ENCODE results near the gene PTPN3. TPM values are rescaled to one million over a fixed set of nuclear protein-coding genes. Genes with fewer than 3 reads are reported as not detected.

The PTPN3 gene
- total and polyA plus RNA-seq, 10 of the 15 experiments (the other 5 are each of a cell fraction or from before 2014, with no cell fraction given), result 0.18 to 1.3 (median 0.39) TPM

GRCh38 chr9:109535365-109535764 lies 37.3 kb upstream of the PTPN3 start:
- Histone ChIP-seq H3K36me3 (ENCODE audit: control insufficient read depth in 2 of 2, insufficient read depth in 2 of 2, low read length in 1 of 2) (no peaks in the 10 kb centered on the region), H3K27me3 (replicated peaks in 1 of 2; ENCODE audit: control insufficient read depth in 2 of 2, insufficient read depth in 2 of 2, low read length in 1 of 2) (no peaks in the 10 kb centered on the region; a peak in 1 of 4 replicates), H2AFZ (ENCODE audit: control insufficient read depth, low read depth, low read length) (no peak overlapping the region), H3K79me2 (ENCODE audit: control insufficient read depth, insufficient read depth, low read length) (no peaks in the 10 kb centered on the region), H3K4me2 (ENCODE audit: control insufficient read depth, insufficient read depth) (no peak overlapping the region), H3K27ac (ENCODE audit: control insufficient read depth, insufficient read depth) (no peak overlapping the region), H3K4me1 (ENCODE audit: control insufficient read depth, insufficient read depth, low read length) (no peaks in the 10 kb centered on the region), H3K9ac (ENCODE audit: control insufficient read depth, insufficient read depth, low read length) (no peak overlapping the region), H4K20me1 (ENCODE audit: control insufficient read depth, insufficient read depth) (no peaks in the 10 kb centered on the region), H3K4me3 (no peak overlapping the region), H3K9me3 (replicated peaks; ENCODE audit: control insufficient read depth, insufficient read depth, low read length) (no peaks in the 10 kb centered on the region)
- POLR2A ChIA-PET, result no interaction called here
- intact Hi-C loops (cut with micrococcal nuclease; ENCODE audit: unreplicated experiment) (no loop called here), in situ Hi-C loops (cut with MboI) (no loop called here)
- CTCF ChIA-PET, result interaction anchor here (0.9 kb wide), 1 partner anchor 15 kb away, joined by 5 read pairs; no protein-coding TSS in a partner anchor
- no peak for ATAC-seq
- DNase-seq (ENCODE audit: low read depth, low spot score), result no peak
- FAIRE-seq, result no peak
- no TSS peak for BruUV-seq (replicated peaks)
- SMC1A ChIA-PET (ENCODE audit: uncharacterized antibody, unreplicated experiment), result interaction anchor here (0.6 to 1.0 kb wide), 3 partner anchors 26 to 193 kb away, joined by 3 to 4 read pairs (median 3); no protein-coding TSS in a partner anchor
- WGBS (ENCODE audit: insufficient coverage, insufficient replicate concordance, low lambda C conversion rate, missing lambda C conversion rate), result 31% methylated on average over 6 of the region's 6 CpGs
- RAD21 ChIA-PET (ENCODE audit: unreplicated experiment), result no interaction called here
- TF ChIP-seq LARP7 (IDR thresholded peaks at IDR 0.05), result no peak
- TF ChIP-seq, protein P1, sequence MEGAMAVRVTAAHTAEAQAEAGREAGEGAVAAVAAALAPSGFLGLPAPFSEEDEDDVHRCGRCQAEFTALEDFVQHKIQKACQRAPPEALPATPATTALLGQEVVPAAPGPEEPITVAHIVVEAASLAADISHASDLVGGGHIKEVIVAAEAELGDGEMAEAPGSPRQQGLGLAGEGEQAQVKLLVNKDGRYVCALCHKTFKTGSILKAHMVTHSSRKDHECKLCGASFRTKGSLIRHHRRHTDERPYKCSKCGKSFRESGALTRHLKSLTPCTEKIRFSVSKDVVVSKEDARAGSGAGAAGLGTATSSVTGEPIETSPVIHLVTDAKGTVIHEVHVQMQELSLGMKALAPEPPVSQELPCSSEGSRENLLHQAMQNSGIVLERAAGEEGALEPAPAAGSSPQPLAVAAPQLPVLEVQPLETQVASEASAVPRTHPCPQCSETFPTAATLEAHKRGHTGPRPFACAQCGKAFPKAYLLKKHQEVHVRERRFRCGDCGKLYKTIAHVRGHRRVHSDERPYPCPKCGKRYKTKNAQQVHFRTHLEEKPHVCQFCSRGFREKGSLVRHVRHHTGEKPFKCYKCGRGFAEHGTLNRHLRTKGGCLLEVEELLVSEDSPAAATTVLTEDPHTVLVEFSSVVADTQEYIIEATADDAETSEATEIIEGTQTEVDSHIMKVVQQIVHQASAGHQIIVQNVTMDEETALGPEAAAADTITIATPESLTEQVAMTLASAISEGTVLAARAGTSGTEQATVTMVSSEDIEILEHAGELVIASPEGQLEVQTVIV (IDR thresholded peaks at IDR 0.05; ENCODE audit: borderline replicate concordance, partially characterized antibody), result no peak
- TF ChIP-seq EP300 (IDR thresholded peaks at IDR 0.05; ENCODE audit: borderline replicate concordance in 1 of 2, control insufficient read depth in 1 of 2, low read depth in 2 of 2, low read length in 2 of 2), result no peak
- no peak for TF ChIP-seq CHD2 (IDR thresholded peaks at IDR 0.05; ENCODE audit: borderline replicate concordance, low read depth, low read length)
- TF ChIP-seq USF1 (IDR thresholded peaks at IDR 0.05; ENCODE audit: borderline replicate concordance, extremely low read length, insufficient read depth, low read depth, low read length), result no peak
- TF ChIP-seq ZNF384 (IDR thresholded peaks at IDR 0.05; ENCODE audit: borderline replicate concordance, low read depth, low read length), result no peak
- no peak for TF ChIP-seq ZNF274 (IDR thresholded peaks at IDR 0.05; ENCODE audit: insufficient read depth, insufficient read length)
- TF ChIP-seq CBX5 (IDR thresholded peaks at IDR 0.05; ENCODE audit: low read depth), result no peak
- no peak for TF ChIP-seq CBX3 (IDR thresholded peaks at IDR 0.05; ENCODE audit: borderline replicate concordance, low read depth)
- TF ChIP-seq HDAC2 (IDR thresholded peaks at IDR 0.05), result no peak
- TF ChIP-seq KAT2A (conservative IDR thresholded peaks at IDR 0.05; ENCODE audit: control insufficient read depth, low read depth, low read length), result no peak
- TF ChIP-seq, protein P2, sequence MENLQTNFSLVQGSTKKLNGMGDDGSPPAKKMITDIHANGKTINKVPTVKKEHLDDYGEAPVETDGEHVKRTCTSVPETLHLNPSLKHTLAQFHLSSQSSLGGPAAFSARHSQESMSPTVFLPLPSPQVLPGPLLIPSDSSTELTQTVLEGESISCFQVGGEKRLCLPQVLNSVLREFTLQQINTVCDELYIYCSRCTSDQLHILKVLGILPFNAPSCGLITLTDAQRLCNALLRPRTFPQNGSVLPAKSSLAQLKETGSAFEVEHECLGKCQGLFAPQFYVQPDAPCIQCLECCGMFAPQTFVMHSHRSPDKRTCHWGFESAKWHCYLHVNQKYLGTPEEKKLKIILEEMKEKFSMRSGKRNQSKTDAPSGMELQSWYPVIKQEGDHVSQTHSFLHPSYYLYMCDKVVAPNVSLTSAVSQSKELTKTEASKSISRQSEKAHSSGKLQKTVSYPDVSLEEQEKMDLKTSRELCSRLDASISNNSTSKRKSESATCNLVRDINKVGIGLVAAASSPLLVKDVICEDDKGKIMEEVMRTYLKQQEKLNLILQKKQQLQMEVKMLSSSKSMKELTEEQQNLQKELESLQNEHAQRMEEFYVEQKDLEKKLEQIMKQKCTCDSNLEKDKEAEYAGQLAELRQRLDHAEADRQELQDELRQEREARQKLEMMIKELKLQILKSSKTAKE (IDR thresholded peaks at IDR 0.05; ENCODE audit: low read depth, poor library complexity, severe bottlenecking), result no peak
- no peak for TF ChIP-seq MXI1 (IDR thresholded peaks at IDR 0.05; ENCODE audit: low read depth, low read length)
- TF ChIP-seq, protein P3, sequence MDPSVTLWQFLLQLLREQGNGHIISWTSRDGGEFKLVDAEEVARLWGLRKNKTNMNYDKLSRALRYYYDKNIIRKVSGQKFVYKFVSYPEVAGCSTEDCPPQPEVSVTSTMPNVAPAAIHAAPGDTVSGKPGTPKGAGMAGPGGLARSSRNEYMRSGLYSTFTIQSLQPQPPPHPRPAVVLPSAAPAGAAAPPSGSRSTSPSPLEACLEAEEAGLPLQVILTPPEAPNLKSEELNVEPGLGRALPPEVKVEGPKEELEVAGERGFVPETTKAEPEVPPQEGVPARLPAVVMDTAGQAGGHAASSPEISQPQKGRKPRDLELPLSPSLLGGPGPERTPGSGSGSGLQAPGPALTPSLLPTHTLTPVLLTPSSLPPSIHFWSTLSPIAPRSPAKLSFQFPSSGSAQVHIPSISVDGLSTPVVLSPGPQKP (IDR thresholded peaks at IDR 0.05; ENCODE audit: low read depth, low read length), result no peak

All from GM12878 (cell line).